IMR-90 (cell line): ENCODE measurements around the gene LRP5. TPM values are rescaled to one million over a fixed set of nuclear protein-coding genes. Genes with fewer than 3 reads are reported as not detected.

Experiments used
- ATAC-seq: fragments of 200-7000 bp; cut with Tn5 transposase; 2 replicates; pipeline ENCODE4 v1.9.1; 2020; ENCODE audit warnings: low read depth, mild to moderate bottlenecking, moderate library complexity
- BruUV-seq: library from RNA; stranded (reverse); fragments of 400-500 nt; replicated peaks from 2 replicates; lab custom pipeline; 2021; lab: Mats Ljungman, UMichigan
- CTCF ChIA-PET: fragments of 300-600 bp; formaldehyde crosslinking; extraction: SDS; loops from one replicate; lab custom pipeline; 2021; ENCODE audit warnings: antibody characterized with exemption; lab: Yijun Ruan, JAX
- POLR2A ChIA-PET: fragments of 300-600 bp; sonication (Branson Sonifier 250); formaldehyde crosslinking; loops from one replicate; lab custom pipeline; 2022; ENCODE audit warnings: antibody characterized with exemption; ENCODE audit not compliant: unreplicated experiment; lab: Charles Lee
- DNase-seq: peaks from one replicate; pipeline ENCODE4 v3.0.0; 2013
- H2AFZ ChIP-seq: replicated peaks from 2 replicates; pipeline ENCODE3; 2013; ENCODE audit warnings: low read length, mild to moderate bottlenecking; ENCODE audit not compliant: poor library complexity
- H2AK5ac ChIP-seq: 2 replicates; pipeline ENCODE4 v1.6.1; 2013; ENCODE audit warnings: low read depth, low read length, inconsistent platforms
- H2AK9ac ChIP-seq: replicated peaks from 2 replicates; pipeline ENCODE3; 2013; ENCODE audit warnings: mild to moderate bottlenecking, low read depth, low read length, moderate library complexity; ENCODE audit not compliant: poor library complexity
- H2BK120ac ChIP-seq: 2 replicates; pipeline ENCODE4 v1.6.1; 2013; ENCODE audit warnings: low read depth, low read length, inconsistent platforms
- H2BK15ac ChIP-seq: 3 replicates; pipeline ENCODE4 v1.6.1; 2013; ENCODE audit warnings: low read depth, low read length, inconsistent platforms
- H2BK20ac ChIP-seq: 2 replicates; pipeline ENCODE4 v1.6.1; 2013; ENCODE audit warnings: low read depth, mild to moderate bottlenecking, inconsistent platforms, low read length, moderate library complexity
- H2BK5ac ChIP-seq: 2 replicates; pipeline ENCODE4 v1.6.1; 2013; ENCODE audit warnings: mild to moderate bottlenecking, low read depth, low read length, inconsistent platforms; ENCODE audit not compliant: poor library complexity, severe bottlenecking
- H3K14ac ChIP-seq: replicated peaks from 2 replicates; pipeline ENCODE4 v1.6.1; 2013; ENCODE audit warnings: low read depth, low read length, inconsistent platforms
- H3K18ac ChIP-seq: 2 replicates; pipeline ENCODE4 v1.6.1; 2013; ENCODE audit warnings: low read depth, low read length, control low read depth
- H3K23ac ChIP-seq: 2 replicates; pipeline ENCODE4 v1.6.1; 2013; ENCODE audit warnings: low read depth, low read length, inconsistent platforms
- H3K27ac ChIP-seq: 2 replicates; pipeline ENCODE4 v1.5.1; 2013; ENCODE audit warnings: mild to moderate bottlenecking, control low read depth, low read length; ENCODE audit not compliant: insufficient read depth
- H3K27me3 ChIP-seq: 2 replicates; pipeline ENCODE4 v1.6.1; 2013; ENCODE audit warnings: low read length; ENCODE audit not compliant: control insufficient read depth, insufficient read depth
- H3K36me3 ChIP-seq: 2 replicates; pipeline ENCODE4 v1.6.1; 2013; ENCODE audit warnings: low read length, mixed read lengths; ENCODE audit not compliant: control insufficient read depth, insufficient read depth
- H3K4ac ChIP-seq: 2 replicates; pipeline ENCODE4 v1.6.1; 2013; ENCODE audit warnings: low read depth, low read length, inconsistent platforms
- H3K4me1 ChIP-seq: 2 replicates; pipeline ENCODE4 v1.6.1; 2013; ENCODE audit warnings: low read length, mixed read lengths; ENCODE audit not compliant: control insufficient read depth, insufficient read depth
- H3K4me2 ChIP-seq: 2 replicates; pipeline ENCODE4 v1.6.1; 2013; ENCODE audit warnings: low read depth, mild to moderate bottlenecking, control low read depth, low read length, moderate library complexity
- H3K4me3 ChIP-seq: 2 replicates; pipeline ENCODE4 v1.5.1; 2013; ENCODE audit warnings: low read depth, mild to moderate bottlenecking, control low read depth, low read length, moderate library complexity; ENCODE audit not compliant: insufficient read depth
- H3K56ac ChIP-seq: 2 replicates; pipeline ENCODE4 v1.6.1; 2013; ENCODE audit warnings: low read length, inconsistent platforms; ENCODE audit not compliant: insufficient read depth; ENCODE audit errors: extremely low read depth
- H3K79me1 ChIP-seq, 2 experiments: 2 replicates each; pipeline ENCODE4 v1.6.1; 2013; ENCODE audit warnings: low read length in 2 of 2, inconsistent platforms in 1 of 2, low read depth in 1 of 2
- H3K9ac ChIP-seq: 2 replicates; pipeline ENCODE4 v1.6.1; 2013; ENCODE audit warnings: low read depth, low read length, control low read depth
- H3K9me1 ChIP-seq: 2 replicates; pipeline ENCODE4 v1.6.1; 2013; ENCODE audit warnings: low read length, inconsistent platforms; ENCODE audit not compliant: insufficient read depth
- H3K9me3 ChIP-seq: 2 replicates; pipeline ENCODE4 v1.6.1; 2013; ENCODE audit warnings: low read length; ENCODE audit not compliant: control insufficient read depth, insufficient read depth
- H4K20me1 ChIP-seq: 2 replicates; pipeline ENCODE4 v1.6.1; 2013; ENCODE audit warnings: low read length, inconsistent platforms; ENCODE audit not compliant: insufficient read depth
- H4K5ac ChIP-seq: 2 replicates; pipeline ENCODE4 v1.6.1; 2013; ENCODE audit warnings: mild to moderate bottlenecking, low read depth, low read length, control low read depth
- H4K8ac ChIP-seq, 2 experiments: 2 replicates each; pipeline ENCODE4 v1.6.1; 2013; ENCODE audit warnings: low read depth in 2 of 2, low read length in 2 of 2, control low read depth in 1 of 2, inconsistent platforms in 1 of 2
- H4K91ac ChIP-seq: 2 replicates; pipeline ENCODE4 v1.6.1; 2013; ENCODE audit warnings: low read depth, low read length, inconsistent platforms; ENCODE audit not compliant: insufficient read depth
- BHLHE40 ChIP-seq: fragments of 150-350 bp; IDR thresholded peaks from 2 replicates; pipeline ENCODE4 v1.6.1; 2016; ENCODE audit warnings: mild to moderate bottlenecking, low read depth, low read length
- CEBPB ChIP-seq: IDR thresholded peaks from 2 replicates; pipeline ENCODE4 v1.6.1; 2012; ENCODE audit warnings: low read depth, low read length, improper control_type of control experiment
- CHD1 ChIP-seq: IDR thresholded peaks from 2 replicates; pipeline ENCODE4 v1.6.1; 2012; ENCODE audit warnings: low read depth, low read length, improper control_type of control experiment
- FOS ChIP-seq: fragments of 150-350 bp; IDR thresholded peaks from 2 replicates; pipeline ENCODE4 v1.6.1; 2016; ENCODE audit warnings: low read depth, low read length
- MAFK ChIP-seq: IDR thresholded peaks from 2 replicates; pipeline ENCODE4 v1.6.1; 2012; ENCODE audit warnings: low read depth, low read length, improper control_type of control experiment
- MAZ ChIP-seq: IDR thresholded peaks from 2 replicates; pipeline ENCODE4 v1.6.1; 2012; ENCODE audit warnings: low read depth, mild to moderate bottlenecking, low read length, improper control_type of control experiment, moderate library complexity, borderline replicate concordance
- NFE2L2 ChIP-seq: fragments of 150-350 bp; IDR thresholded peaks from 2 replicates; pipeline ENCODE4 v1.6.1; 2016; ENCODE audit warnings: low read depth, mild to moderate bottlenecking, low read length
- POLR2A ChIP-seq: IDR thresholded peaks from 2 replicates; pipeline ENCODE4 v1.6.1; 2012; ENCODE audit warnings: mild to moderate bottlenecking, low read depth, low read length
- RAD21 ChIP-seq: IDR thresholded peaks from 2 replicates; pipeline ENCODE4 v1.6.1; 2012; ENCODE audit warnings: low read length, improper control_type of control experiment
- RCOR1 ChIP-seq: IDR thresholded peaks from 2 replicates; pipeline ENCODE4 v1.6.1; 2012; ENCODE audit warnings: mild to moderate bottlenecking, low read length, improper control_type of control experiment; ENCODE audit not compliant: insufficient replicate concordance
- RFX5 ChIP-seq: IDR thresholded peaks from 2 replicates; pipeline ENCODE4 v1.8.0; 2012; ENCODE audit warnings: low read depth, mild to moderate bottlenecking, low read length, moderate library complexity
- SMC3 ChIP-seq: fragments of 150-350 bp; IDR thresholded peaks from 2 replicates; pipeline ENCODE4 v1.6.1; 2016; ENCODE audit warnings: low read depth, mild to moderate bottlenecking, antibody characterized with exemption, low read length, moderate library complexity
- WGBS, 2 experiments: methylation state at CpG; one replicate each; pipeline versions ENCODE4 v1.1.5 to v1.1.7; 2013; ENCODE audit warnings: missing lambda C conversion rate in 2 of 2; ENCODE audit not compliant: insufficient read length in 1 of 2; ENCODE audit errors: extremely low coverage in 2 of 2; 5-methylcytosine and 5-hydroxymethylcytosine counted together
- dilution Hi-C: fragments of 300-500 bp; cut with HindIII; formaldehyde crosslinking; loops from one replicate; pipeline ENCODE4 v1.14.3; 2018; ENCODE audit warnings: low sequenced_read_pairs; ENCODE audit not compliant: unreplicated experiment
- in situ Hi-C: fragments of 300-500 bp; cut with MboI; formaldehyde crosslinking; loops from 3 replicates; pipeline ENCODE4 v1.14.3; 2019; ENCODE audit warnings: low sequenced_read_pairs, inconsistent platforms, mixed read lengths
- intact Hi-C: fragments of 100-400 bp; cut with micrococcal nuclease; formaldehyde crosslinking; loops from 2 replicates; pipeline ENCODE4 v1.10.0; 2022
- polyA plus RNA-seq, 3 experiments: library from polyadenylated mRNA; depleted of rRNA; stranded (reverse); fragments of >200 nt; gene quantifications; 2 replicates each; pipeline ENCODE4 v1.2.3, GENCODE V29; 2012; ENCODE audit warnings: low replicate concordance in 1 of 3
- total RNA-seq: library from RNA; depleted of rRNA; stranded (reverse); fragments of >200 nt; gene quantifications from 2 replicates; pipeline ENCODE4 v1.2.3, GENCODE V29; 2012
- TF ChIP-seq, protein P1 (sequence below): conservative IDR thresholded peaks from 2 replicates; pipeline ENCODE4 v1.5.1; 2012; ENCODE audit warnings: mild to moderate bottlenecking, low read depth, low read length, improper control_type of control experiment
- TF ChIP-seq, protein P2 (sequence below): fragments of 150-350 bp; IDR thresholded peaks from 2 replicates; pipeline ENCODE4 v1.6.1; 2016; ENCODE audit warnings: low read depth, mild to moderate bottlenecking, low read length, moderate library complexity, borderline replicate concordance
- TF ChIP-seq, protein P3 (sequence below): fragments of 150-350 bp; IDR thresholded peaks from 2 replicates; pipeline ENCODE4 v1.6.1; 2017; ENCODE audit warnings: mild to moderate bottlenecking, antibody characterized with exemption, low read length, low read depth

LRP5 gene
- total and polyA plus RNA-seq, 2 of the 4 experiments (the other 2 are of a cell fraction), result 10.4 to 15.0 TPM

DNA sequence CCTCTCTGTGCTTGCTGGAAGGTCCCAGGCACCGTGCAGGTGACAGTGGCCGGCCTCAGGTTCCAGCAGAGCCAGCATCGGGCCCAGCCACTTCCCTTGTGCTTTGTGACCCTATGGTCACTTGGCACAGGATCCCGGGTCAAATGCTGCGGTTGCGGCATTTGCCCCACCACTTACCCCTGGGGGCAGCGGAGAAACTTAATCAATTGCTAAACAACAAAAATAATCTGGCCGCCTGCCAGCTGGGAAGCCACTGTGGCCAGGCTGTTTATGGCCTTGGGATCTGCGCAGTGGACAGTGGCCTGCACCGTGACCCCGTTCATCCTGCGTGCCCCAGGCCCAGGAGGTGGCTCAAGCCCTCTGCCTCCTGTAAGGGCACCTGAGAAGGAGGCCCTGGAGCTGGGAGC is 65.0 kb downstream of the LRP5 start:
- CTCF ChIA-PET, result no interaction called here
- no peak overlapping the region for H3K9ac ChIP-seq
- WGBS, 2 experiments, result 92% methylated on average over 11 of the region's 12 CpGs; no CpG with 5 or more reads in 1 of the 2 experiments

More for the DNA sequence above, 65.0 kb downstream of the LRP5 start:
- Histone ChIP-seq H3K14ac (no peak overlapping the region), H3K27ac (no peak overlapping the region), H2BK5ac (no peak overlapping the region), H2BK120ac (no peak overlapping the region), H3K9me3 (no peaks in the 10 kb centered on the region), H3K56ac (no peak overlapping the region), H2AK5ac (no peak overlapping the region), H3K18ac (no peak overlapping the region), H2BK20ac (no peak overlapping the region), H3K9me1 (peaks cover 11% of the 10 kb centered on the region; the same call in 1 of the 2 replicates), H3K36me3 (peaks cover 8% of the 10 kb centered on the region; the same call in 1 of the 2 replicates), H4K91ac (no peak overlapping the region), H3K4me2 (no peak overlapping the region), H2BK15ac (no peak overlapping the region), H3K79me1 (peaks cover 0 to 12% of the 10 kb centered on the region in 2 experiments; a peak in 2 of 4 replicates), H4K8ac (no peak overlapping the region), H3K4me3 (no peak overlapping the region), H3K27me3 (no peaks in the 10 kb centered on the region), H3K4me1 (peaks cover 36% of the 10 kb centered on the region), H4K5ac (no peak overlapping the region), H3K23ac (no peak overlapping the region), H2AK9ac (no peak overlapping the region), H4K20me1 (peaks cover 42% of the 10 kb centered on the region), H3K4ac (no peak overlapping the region), H2AFZ (no peak overlapping the region)
- dilution Hi-C loops (no loop called here), in situ Hi-C loops (no loop called here), intact Hi-C loops (no loop called here)
- BruUV-seq, result no TSS peak
- ATAC-seq, result no peak
- no peak for DNase-seq
- POLR2A ChIA-PET, result no interaction called here
- TF ChIP-seq MAZ (no peak), MAFK (no peak), FOS (no peak), BHLHE40 (no peak), NFE2L2 (no peak), SMC3 (no peak), CEBPB (no peak), RFX5 (no peak), RAD21 (no peak), POLR2A (no peak), RCOR1 (no peak), CHD1 (no peak)
- TF ChIP-seq, protein P1, sequence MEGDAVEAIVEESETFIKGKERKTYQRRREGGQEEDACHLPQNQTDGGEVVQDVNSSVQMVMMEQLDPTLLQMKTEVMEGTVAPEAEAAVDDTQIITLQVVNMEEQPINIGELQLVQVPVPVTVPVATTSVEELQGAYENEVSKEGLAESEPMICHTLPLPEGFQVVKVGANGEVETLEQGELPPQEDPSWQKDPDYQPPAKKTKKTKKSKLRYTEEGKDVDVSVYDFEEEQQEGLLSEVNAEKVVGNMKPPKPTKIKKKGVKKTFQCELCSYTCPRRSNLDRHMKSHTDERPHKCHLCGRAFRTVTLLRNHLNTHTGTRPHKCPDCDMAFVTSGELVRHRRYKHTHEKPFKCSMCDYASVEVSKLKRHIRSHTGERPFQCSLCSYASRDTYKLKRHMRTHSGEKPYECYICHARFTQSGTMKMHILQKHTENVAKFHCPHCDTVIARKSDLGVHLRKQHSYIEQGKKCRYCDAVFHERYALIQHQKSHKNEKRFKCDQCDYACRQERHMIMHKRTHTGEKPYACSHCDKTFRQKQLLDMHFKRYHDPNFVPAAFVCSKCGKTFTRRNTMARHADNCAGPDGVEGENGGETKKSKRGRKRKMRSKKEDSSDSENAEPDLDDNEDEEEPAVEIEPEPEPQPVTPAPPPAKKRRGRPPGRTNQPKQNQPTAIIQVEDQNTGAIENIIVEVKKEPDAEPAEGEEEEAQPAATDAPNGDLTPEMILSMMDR, result no peak
- TF ChIP-seq, protein P2, sequence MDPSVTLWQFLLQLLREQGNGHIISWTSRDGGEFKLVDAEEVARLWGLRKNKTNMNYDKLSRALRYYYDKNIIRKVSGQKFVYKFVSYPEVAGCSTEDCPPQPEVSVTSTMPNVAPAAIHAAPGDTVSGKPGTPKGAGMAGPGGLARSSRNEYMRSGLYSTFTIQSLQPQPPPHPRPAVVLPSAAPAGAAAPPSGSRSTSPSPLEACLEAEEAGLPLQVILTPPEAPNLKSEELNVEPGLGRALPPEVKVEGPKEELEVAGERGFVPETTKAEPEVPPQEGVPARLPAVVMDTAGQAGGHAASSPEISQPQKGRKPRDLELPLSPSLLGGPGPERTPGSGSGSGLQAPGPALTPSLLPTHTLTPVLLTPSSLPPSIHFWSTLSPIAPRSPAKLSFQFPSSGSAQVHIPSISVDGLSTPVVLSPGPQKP, result no peak
- TF ChIP-seq, protein P3, sequence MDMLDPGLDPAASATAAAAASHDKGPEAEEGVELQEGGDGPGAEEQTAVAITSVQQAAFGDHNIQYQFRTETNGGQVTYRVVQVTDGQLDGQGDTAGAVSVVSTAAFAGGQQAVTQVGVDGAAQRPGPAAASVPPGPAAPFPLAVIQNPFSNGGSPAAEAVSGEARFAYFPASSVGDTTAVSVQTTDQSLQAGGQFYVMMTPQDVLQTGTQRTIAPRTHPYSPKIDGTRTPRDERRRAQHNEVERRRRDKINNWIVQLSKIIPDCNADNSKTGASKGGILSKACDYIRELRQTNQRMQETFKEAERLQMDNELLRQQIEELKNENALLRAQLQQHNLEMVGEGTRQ, result no peak
